Parathyroid adenoma (tissue), 2 donors: ENCODE results near the gene GPRC5B.

ENCODE experiments used
- H2AFZ ChIP-seq: fragments of 300-600 bp; sonication (generic); one replicate; pipeline ENCODE4 v1.7.0; 2017; ENCODE audit warnings: antibody characterized with exemption, mild to moderate bottlenecking
- H3K27ac ChIP-seq: fragments of 300-600 bp; sonication (generic); one replicate; pipeline ENCODE4 v1.7.0; 2017
- H3K27me3 ChIP-seq: fragments of 300-600 bp; sonication (generic); one replicate; pipeline ENCODE4 v1.7.0; 2017; ENCODE audit warnings: low read length; ENCODE audit not compliant: control insufficient read depth, insufficient read depth
- H3K36me3 ChIP-seq: fragments of 300-600 bp; sonication (generic); one replicate; pipeline ENCODE4 v1.7.0; 2017; ENCODE audit warnings: low read length; ENCODE audit not compliant: control insufficient read depth, insufficient read depth
- H3K4me1 ChIP-seq: fragments of 300-600 bp; sonication (generic); one replicate; pipeline ENCODE4 v1.7.0; 2017; ENCODE audit warnings: control low read depth
- H3K4me2 ChIP-seq: fragments of 300-600 bp; sonication (generic); one replicate; pipeline ENCODE4 v1.7.0; 2017; ENCODE audit warnings: low read length
- H3K4me3 ChIP-seq: fragments of 300-600 bp; sonication (generic); one replicate; pipeline ENCODE4 v1.7.0; 2017; ENCODE audit warnings: low read depth, low read length
- H3K79me2 ChIP-seq: fragments of 300-600 bp; sonication (generic); one replicate; pipeline ENCODE4 v1.7.0; 2017; ENCODE audit warnings: control low read depth
- H3K9ac ChIP-seq: fragments of 300-600 bp; sonication (generic); one replicate; pipeline ENCODE4 v1.7.0; 2017; ENCODE audit warnings: mild to moderate bottlenecking
- H3K9me3 ChIP-seq: fragments of 300-600 bp; sonication (generic); one replicate; pipeline ENCODE4 v1.7.0; 2017; ENCODE audit warnings: low read length; ENCODE audit not compliant: control insufficient read depth
- TF ChIP-seq, protein P1 (sequence below): fragments of 300-600 bp; sonication (generic); IDR thresholded peaks from one replicate; pipeline ENCODE4 v1.7.0; 2017; ENCODE audit warnings: antibody characterized with exemption, mild to moderate bottlenecking
- donor health status: primary hyperparathyroidism.

The GPRC5B gene

DNA sequence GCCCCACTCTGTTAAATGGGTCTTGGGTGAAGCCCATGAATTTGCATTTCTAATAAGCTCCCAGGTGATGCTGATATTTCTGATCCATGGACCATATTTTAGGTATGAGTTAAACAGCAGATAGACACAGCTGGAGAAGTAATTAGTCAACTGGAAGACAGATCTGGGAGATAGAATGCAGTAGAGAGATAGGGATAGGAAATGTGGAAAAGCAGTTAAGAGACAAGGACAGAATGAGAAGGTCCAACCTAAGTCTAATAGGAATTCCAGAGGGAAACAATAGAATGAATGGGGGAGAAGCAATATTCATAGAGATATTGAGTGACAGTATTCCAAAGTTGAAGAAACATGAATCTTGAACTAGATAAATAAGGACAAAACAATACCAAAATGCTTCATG is 71.7 kb downstream of the GPRC5B start:
- Histone ChIP-seq H3K4me1 (no peaks in the 10 kb centered on the region), H3K9ac (no peak overlapping the region), H3K36me3 (no peaks in the 10 kb centered on the region), H3K9me3 (no peaks in the 10 kb centered on the region), H3K79me2 (no peaks in the 10 kb centered on the region), H3K4me3 (no peak overlapping the region), H3K27me3 (no peaks in the 10 kb centered on the region), H3K27ac (no peak overlapping the region), H2AFZ (no peak overlapping the region), H3K4me2 (no peak overlapping the region)
- TF ChIP-seq, protein P1, sequence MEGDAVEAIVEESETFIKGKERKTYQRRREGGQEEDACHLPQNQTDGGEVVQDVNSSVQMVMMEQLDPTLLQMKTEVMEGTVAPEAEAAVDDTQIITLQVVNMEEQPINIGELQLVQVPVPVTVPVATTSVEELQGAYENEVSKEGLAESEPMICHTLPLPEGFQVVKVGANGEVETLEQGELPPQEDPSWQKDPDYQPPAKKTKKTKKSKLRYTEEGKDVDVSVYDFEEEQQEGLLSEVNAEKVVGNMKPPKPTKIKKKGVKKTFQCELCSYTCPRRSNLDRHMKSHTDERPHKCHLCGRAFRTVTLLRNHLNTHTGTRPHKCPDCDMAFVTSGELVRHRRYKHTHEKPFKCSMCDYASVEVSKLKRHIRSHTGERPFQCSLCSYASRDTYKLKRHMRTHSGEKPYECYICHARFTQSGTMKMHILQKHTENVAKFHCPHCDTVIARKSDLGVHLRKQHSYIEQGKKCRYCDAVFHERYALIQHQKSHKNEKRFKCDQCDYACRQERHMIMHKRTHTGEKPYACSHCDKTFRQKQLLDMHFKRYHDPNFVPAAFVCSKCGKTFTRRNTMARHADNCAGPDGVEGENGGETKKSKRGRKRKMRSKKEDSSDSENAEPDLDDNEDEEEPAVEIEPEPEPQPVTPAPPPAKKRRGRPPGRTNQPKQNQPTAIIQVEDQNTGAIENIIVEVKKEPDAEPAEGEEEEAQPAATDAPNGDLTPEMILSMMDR, result no peak

DNA sequence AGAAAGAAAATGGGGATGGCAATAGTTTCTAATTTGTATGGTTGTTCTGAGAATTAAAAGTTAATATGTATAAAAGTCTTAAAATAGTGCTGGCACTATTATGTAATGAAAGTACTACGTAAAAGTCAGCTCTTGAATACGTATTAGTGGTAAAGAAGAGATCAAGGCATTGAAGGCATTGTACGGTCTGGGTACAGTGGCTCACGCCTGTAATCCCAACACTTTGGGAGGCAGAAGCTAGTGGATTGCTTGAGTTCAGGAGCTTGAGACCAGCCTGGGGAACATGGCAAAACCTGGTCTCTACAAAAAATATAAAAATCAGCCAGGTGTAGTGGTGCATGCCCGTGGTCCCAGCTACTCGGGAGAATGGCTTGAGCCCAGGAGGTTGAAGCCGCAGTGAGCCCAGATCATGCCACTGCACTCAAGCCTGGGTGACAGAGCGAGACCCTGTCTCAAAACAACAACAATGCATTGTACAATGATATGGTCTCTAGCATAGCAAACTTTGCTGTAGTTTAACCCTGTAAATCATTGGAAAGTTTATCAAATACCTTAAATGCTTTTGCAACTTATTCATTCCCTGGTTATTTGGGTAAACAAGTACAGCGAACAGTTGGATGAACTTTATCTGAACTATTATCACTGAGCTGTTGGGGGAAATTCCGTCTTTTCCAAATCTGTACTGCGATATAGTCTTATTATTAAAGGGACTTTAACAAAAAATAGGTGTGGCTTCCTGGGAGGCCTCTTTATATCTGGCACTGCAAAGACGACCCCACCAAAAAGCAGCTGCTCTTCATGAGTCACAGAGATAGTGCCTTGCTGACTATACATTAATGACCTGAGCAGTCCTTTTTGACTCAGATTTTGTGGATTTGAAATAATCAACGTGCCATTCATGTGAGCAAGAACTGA is 73.6 kb downstream of the GPRC5B start:
- Histone ChIP-seq H3K27ac (no peak overlapping the region), H3K36me3 (no peaks in the 10 kb centered on the region), H3K4me3 (no peak overlapping the region), H3K27me3 (no peaks in the 10 kb centered on the region), H3K4me2 (no peak overlapping the region), H3K4me1 (no peaks in the 10 kb centered on the region), H3K9me3 (no peaks in the 10 kb centered on the region), H3K9ac (no peak overlapping the region), H2AFZ (no peak overlapping the region), H3K79me2 (no peaks in the 10 kb centered on the region)
- TF ChIP-seq, protein P1, result no peak

DNA sequence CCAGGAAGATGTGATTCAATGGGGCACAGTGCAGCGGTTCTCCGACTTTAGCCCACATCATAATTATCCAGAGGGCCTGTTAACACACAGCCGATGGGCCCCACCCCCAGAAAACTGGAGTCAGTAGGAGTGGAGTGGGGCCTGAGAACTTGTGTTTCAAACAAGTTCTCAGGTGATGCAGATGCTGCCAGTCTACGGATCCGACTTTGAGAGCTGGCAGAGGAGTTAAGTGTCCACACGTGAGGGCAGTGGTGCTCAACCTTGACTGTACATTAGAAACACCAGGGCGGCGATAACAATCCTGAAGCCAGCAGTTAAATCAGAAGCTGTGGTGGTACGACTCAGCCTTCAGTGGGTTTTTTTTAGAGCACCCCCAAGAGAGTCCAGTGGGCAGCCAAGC is 75.0 kb downstream of the GPRC5B start:
- Histone ChIP-seq H3K27me3 (no peaks in the 10 kb centered on the region), H3K4me2 (no peak overlapping the region), H3K79me2 (no peaks in the 10 kb centered on the region), H2AFZ (no peak overlapping the region), H3K36me3 (no peaks in the 10 kb centered on the region), H3K4me3 (no peak overlapping the region), H3K27ac (no peak overlapping the region), H3K9me3 (no peaks in the 10 kb centered on the region), H3K9ac (no peak overlapping the region), H3K4me1 (no peaks in the 10 kb centered on the region)
- TF ChIP-seq, protein P1, result no peak

DNA sequence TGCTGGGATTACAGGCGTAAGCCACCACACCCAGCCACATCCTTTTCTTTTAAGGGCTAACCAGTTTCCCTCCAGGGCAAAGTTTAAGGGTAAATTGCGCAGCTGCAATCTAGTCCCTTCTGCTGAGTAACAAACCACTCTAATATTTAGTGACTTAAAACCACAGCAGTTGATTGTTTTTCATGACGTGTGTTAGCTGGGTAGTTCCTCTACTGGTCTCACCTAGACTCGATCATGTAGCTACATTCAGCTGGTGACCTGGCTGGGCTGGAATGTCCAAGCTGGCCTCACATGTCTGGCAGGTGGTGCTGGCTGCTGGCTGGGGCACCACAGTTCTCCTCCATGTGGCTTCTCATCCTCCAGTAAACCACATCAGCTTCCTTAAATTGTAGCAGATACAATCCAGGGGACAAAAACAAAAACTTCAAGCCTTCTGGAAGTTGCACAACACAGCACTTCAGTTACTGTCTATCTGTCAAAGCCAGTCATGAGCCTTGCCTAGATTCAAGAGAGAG is 75.5 kb downstream of the GPRC5B start:
- H3K27ac ChIP-seq, result no peak overlapping the region
- no peak overlapping the region for H3K4me3 ChIP-seq
- H2AFZ ChIP-seq, result no peak overlapping the region
- H3K4me2 ChIP-seq, result no peak overlapping the region
- no peak overlapping the region for H3K9ac ChIP-seq
- no peaks in the 10 kb centered on the region for H3K27me3 ChIP-seq
- H3K79me2 ChIP-seq, result no peaks in the 10 kb centered on the region
- H3K9me3 ChIP-seq, result no peaks in the 10 kb centered on the region
- TF ChIP-seq, protein P1, result no peak
- H3K4me1 ChIP-seq, result no peaks in the 10 kb centered on the region
- no peaks in the 10 kb centered on the region for H3K36me3 ChIP-seq
